ENCODE results near the gene SYNGAP1.

Gene SYNGAP1

GRCh38 chr6:33455051-33455450, 35.2 kb downstream of the SYNGAP1 start:
- no peak for TF ChIP-seq CTCF (conservative IDR thresholded peaks at IDR 0.05)
- peak overlapping the region; percentile 86 for H3K27ac ChIP-seq

- no peak overlapping the region for H3K27ac ChIP-seq
- no peak for TF ChIP-seq CTCF (conservative IDR thresholded peaks at IDR 0.05)
Observed at GRCh38 chr6:33456156-33456555, 36.3 kb downstream of the SYNGAP1 start.

- TF ChIP-seq CTCF (conservative IDR thresholded peaks at IDR 0.05): no peak
- H3K27ac ChIP-seq: no peak overlapping the region
Observed at GRCh38 chr6:33458676-33459075, 38.8 kb downstream of the SYNGAP1 start.

GRCh38 chr6:33459226-33459625, 39.4 kb downstream of the SYNGAP1 start:
- TF ChIP-seq CTCF (conservative IDR thresholded peaks at IDR 0.05): no peak

GRCh38 chr6:33466075-33466735, 46.3 kb downstream of the SYNGAP1 start:
- no peak for TF ChIP-seq CTCF (conservative IDR thresholded peaks at IDR 0.05)
- no peak overlapping the region for H3K27ac ChIP-seq

More at GRCh38 chr6:33459226-33459625, 39.4 kb downstream of the SYNGAP1 start:
- H3K27ac ChIP-seq: no peak overlapping the region

GRCh38 chr6:33467091-33467490, 47.2 kb downstream of the SYNGAP1 start:
- H3K27ac ChIP-seq: no peak overlapping the region
- no peak for TF ChIP-seq CTCF (conservative IDR thresholded peaks at IDR 0.05)

GRCh38 chr6:33469661-33470060, 49.8 kb downstream of the SYNGAP1 start:
- H3K27ac ChIP-seq: no peak overlapping the region
- no peak for TF ChIP-seq CTCF (conservative IDR thresholded peaks at IDR 0.05)

Measured in VCaP (cell line).